ENCODE measurements around the gene CCR6. TPM values are rescaled to one million over a fixed set of nuclear protein-coding genes. Genes with fewer than 3 reads are reported as not detected.

Gene CCR6
- total RNA-seq, 1 donor from 2014 or later, result not detected

GRCh38 chr6:167098825-167099225 lies 24.1 kb upstream of the CCR6 start:
- DNase-seq (ENCODE audit: low read depth), result no peak

DNA sequence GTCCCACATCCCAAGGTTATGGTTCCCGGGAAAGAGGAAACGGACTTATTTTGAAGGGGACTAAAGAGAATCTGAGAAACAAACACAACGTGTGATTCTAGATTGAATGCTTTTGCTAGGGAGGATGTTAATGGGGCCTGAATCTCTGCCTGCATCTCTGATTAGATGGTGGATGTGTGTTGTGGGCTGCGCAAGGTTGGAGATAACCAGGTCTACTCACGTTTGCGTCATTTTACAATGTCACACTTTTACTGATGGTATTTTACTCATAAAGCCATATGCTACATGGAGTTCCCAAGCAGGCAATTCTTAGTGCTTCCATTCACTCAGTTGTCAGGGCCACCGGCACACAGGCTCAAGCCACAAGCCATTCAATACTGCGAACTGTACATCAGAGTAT lies 23.2 kb upstream of the CCR6 start:
- no peak for DNase-seq (ENCODE audit: low read depth)

DNA sequence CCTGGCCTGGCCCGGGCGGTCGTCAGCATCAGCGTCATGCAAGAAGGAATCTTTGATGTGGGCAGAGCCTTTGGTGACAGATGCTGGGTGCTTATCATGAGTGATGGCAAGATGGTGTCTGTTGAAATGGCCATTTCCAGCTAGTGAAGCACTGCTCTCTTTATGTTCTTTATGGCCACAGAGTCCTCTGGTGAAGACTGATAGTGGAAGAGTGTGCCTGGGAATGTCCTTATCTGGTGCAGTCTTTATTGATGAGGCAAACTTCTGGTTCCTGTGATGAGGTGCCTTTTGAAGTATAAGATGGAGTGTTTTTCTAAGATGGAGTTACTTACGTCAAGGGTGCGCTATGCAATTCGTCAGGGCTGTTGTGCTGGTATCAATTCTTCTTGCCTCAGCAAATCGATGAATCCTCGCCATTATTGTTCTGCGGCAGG lies 22.6 kb upstream of the CCR6 start:
- no peak for DNase-seq (ENCODE audit: low read depth)

- DNase-seq (ENCODE audit: low read depth), result no peak
These were observed 20.6 kb upstream of the CCR6 start for GRCh38 chr6:167102318-167102717.

GRCh38 chr6:167103041-167103891 lies 19.6 kb upstream of the CCR6 start:
- DNase-seq (ENCODE audit: low read depth), result no peak

GRCh38 chr6:167104388-167104787 lies 18.5 kb upstream of the CCR6 start:
- no peak for DNase-seq (ENCODE audit: low read depth)

DNA sequence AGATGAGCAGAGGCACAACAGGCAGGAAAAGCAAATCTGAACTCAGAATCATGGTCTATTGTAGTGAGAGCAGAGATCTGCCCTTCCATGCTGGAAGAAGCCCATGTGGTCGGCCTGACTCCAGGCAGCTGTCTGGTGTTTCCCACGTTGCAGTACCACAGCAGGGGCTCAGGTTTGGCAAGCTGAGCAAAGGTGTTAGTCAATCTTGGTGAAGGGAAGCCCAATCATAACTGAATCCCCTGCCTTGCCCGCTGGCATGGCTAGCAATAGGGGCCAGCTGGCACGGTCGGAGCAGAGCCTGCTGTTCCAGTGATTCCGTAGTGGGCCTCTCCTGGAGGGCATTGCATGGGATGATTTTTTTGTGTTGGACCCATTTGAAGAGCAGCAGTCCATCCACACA lies 17.8 kb upstream of the CCR6 start:
- DNase-seq (ENCODE audit: low read depth), result no peak

DNA sequence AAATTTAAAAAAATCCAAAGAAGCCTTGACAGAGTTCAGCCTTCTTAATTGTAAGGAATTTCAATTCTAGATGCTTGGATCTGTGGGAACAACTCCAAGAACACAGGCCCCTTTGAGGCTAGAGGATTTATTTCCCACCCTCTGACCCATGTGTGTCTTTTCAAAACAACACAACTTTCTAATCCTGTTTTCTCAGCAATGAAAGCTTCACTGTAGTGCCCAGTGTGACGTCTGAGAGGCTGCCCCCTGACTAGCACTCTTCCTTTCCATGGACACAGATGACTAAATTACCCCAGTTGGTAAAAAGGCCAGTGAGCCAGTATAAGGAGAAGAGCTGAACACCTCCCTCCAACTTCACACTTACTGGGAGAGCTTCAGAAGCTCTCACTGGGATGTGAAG lies 16.5 kb upstream of the CCR6 start:
- no peak for DNase-seq (ENCODE audit: low read depth)

GRCh38 chr6:167107787-167108186 lies 15.1 kb upstream of the CCR6 start:
- no peak for DNase-seq (ENCODE audit: low read depth)

DNA sequence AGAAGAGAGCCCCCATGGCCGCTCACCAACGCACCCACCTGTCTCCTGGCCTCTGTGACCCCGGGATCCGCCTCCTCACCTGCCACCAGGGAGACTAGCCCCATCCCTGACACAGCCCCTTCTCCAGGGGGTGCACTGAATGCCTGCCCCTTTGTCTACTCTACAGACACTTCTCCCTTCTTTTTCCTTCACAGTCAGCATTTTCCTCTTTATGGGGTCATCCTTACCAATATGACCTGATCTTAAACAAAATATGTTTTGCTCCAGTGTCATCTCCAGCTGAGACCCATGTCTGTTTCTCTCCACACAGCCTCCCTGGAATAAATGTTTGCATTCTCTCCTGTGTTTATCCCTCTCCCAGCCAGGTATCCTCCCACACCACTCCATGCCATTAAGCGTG lies 14.6 kb upstream of the CCR6 start:
- DNase-seq (ENCODE audit: low read depth), result no peak

- DNase-seq (ENCODE audit: low read depth), result no peak
These were observed 13.2 kb upstream of the CCR6 start for GRCh38 chr6:167109651-167110050.

GRCh38 chr6:167111597-167111996 lies 11.3 kb upstream of the CCR6 start:
- DNase-seq (ENCODE audit: low read depth), result no peak

DNA sequence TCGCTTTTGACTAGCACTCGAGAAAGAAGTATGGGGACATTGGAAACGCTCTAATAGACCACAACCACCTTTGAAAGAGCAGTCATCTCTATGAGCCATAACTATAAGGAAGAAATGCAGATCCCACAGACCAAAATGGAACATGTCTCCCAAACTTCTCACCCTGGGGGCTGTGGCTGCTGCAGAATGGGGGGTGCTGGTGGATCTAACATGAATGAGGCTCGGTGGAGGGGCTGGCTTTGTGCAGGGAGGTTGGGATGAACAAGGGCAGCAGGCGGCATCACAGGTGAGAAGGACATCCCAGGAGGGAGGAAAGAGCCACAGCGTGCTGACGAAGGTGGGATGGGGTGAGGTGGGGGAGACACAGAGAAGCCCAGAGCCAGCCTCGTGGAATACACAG lies 10.5 kb upstream of the CCR6 start:
- DNase-seq (ENCODE audit: low read depth), result no peak

DNA sequence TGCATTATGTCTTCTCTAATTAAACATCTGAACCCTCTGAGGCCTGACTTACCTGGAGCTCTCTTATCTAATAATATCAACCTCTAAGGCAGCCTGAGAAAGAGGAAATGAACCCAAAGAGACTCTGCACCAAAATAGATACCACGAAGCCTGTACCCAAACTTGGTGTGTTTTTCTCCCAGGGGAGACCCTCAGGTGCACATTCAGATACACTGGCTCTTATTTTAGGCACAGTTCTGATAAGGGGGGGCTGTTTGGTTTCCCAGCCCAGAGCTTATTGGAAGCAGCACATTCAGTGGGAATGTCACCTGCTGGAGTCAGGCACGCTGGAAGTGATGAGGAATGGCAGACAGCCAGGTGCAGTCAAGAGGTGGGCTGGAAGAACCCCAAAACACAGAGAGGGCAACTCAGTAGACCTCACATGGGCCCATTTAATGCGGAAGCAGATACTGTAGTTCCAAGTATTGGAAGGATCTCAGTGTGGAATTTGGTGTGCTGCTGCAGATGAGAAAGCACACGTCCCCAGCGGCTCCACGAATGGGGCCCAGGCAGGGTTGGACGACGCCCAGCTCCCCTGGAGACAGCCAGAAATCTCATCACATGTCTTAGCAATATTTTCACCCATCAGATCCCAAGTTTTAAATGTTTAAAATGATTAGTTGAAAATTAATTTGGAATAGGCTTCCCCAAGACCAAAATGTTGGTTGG lies 9.7 kb upstream of the CCR6 start:
- DNase-seq (ENCODE audit: low read depth), result no peak

GRCh38 chr6:167113935-167114910 lies 8.7 kb upstream of the CCR6 start:
- no peak for DNase-seq (ENCODE audit: low read depth)

GRCh38 chr6:167115054-167115453 lies 7.8 kb upstream of the CCR6 start:
- no peak for DNase-seq (ENCODE audit: low read depth)

- no peak for DNase-seq (ENCODE audit: low read depth)
These were observed 6.6 kb upstream of the CCR6 start for GRCh38 chr6:167116109-167116837.

GRCh38 chr6:167116838-167117228 lies 6.1 kb upstream of the CCR6 start:
- DNase-seq (ENCODE audit: low read depth), result no peak

DNA sequence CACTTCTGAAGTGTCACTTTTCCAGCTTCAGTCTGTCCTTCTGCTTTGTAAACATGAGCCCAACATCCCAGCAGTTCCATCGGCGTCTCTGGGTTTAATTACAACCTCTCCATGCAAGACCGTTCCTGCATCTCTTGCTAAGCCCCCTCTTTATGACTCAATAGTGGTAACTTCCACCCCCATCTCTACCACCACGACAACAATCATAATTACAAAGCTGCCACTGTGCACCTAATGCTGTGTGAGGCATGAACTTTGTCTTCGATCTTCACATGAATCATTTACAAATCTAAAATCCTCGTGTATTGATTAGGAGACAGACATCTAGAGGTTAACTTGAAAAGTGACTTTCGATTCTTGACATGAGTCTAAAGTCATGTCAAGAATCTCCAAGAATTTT lies 4.9 kb upstream of the CCR6 start:
- no peak for DNase-seq (ENCODE audit: low read depth)

GRCh38 chr6:167118839-167119238 lies 4.1 kb upstream of the CCR6 start:
- no peak for DNase-seq (ENCODE audit: low read depth)
